ENCODE results near the gene PBRM1. TPM values are rescaled to one million over a fixed set of nuclear protein-coding genes. Genes with fewer than 3 reads are reported as not detected.

PBRM1 gene
- total RNA-seq, 1 donor from 2014 or later = 90.1 TPM

DNA sequence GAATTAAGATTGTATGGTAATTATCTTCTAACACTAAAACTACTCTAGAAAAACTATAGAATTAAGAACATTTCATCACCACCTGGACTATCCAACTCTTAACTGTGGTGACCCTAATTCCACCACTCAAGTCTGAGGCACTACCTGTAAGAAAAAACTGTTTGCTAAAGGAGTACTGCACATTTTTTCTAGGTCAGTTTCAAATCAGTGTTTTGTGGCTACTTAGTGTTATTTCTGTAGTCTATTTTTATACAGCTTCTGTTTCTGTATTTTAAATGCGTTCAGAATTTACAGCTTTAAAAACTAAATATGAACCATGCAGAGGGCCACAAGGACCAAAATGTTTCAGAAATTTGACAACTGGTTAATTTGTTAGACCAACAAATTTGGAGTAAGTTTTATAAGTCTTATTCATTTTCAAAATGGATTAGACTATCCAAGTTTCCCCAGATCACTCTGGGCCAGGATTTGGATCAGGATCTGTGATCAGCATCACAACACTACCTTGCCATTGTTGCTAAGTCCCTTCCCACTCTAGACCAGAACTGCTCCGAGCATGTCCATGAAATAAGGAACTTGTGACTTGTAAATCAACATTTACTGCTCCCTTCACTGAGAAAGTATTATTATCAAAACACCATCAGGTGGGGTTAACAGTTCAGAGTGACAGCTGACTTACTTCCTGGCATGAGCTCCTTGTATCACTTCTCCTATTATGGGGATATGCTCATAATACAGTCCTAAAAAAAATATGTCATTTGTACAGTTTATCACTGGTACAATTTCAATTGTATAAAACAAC lies 11.3 kb upstream of the PBRM1 start:
- Mint-ChIP-seq H3K36me3 (peaks cover 36% of the 10 kb centered on the region), H3K4me1 (no peaks in the 10 kb centered on the region), H3K4me3 (no peak overlapping the region), H3K9me3 (no peaks in the 10 kb centered on the region), H3K27ac (peak overlapping the region; percentile 25), H3K27me3 (ENCODE audit: low read depth) (no peaks in the 10 kb centered on the region)
- TF ChIP-seq, protein P1, sequence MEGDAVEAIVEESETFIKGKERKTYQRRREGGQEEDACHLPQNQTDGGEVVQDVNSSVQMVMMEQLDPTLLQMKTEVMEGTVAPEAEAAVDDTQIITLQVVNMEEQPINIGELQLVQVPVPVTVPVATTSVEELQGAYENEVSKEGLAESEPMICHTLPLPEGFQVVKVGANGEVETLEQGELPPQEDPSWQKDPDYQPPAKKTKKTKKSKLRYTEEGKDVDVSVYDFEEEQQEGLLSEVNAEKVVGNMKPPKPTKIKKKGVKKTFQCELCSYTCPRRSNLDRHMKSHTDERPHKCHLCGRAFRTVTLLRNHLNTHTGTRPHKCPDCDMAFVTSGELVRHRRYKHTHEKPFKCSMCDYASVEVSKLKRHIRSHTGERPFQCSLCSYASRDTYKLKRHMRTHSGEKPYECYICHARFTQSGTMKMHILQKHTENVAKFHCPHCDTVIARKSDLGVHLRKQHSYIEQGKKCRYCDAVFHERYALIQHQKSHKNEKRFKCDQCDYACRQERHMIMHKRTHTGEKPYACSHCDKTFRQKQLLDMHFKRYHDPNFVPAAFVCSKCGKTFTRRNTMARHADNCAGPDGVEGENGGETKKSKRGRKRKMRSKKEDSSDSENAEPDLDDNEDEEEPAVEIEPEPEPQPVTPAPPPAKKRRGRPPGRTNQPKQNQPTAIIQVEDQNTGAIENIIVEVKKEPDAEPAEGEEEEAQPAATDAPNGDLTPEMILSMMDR (IDR thresholded peaks at IDR 0.05; ENCODE audit: unreplicated experiment) = no peak
- no peak for DNase-seq (ENCODE audit: low spot score in 2 of 2, unreplicated experiment in 2 of 2)

- TF ChIP-seq, protein P1 (IDR thresholded peaks at IDR 0.05; ENCODE audit: unreplicated experiment) = no peak
- no peak overlapping the region for H3K4me3 Mint-ChIP-seq
- no peaks in the 10 kb centered on the region for H3K4me1 Mint-ChIP-seq
- peak overlapping the region; percentile 13 for H3K27ac Mint-ChIP-seq
- no peaks in the 10 kb centered on the region for H3K9me3 Mint-ChIP-seq
- no peaks in the 10 kb centered on the region for H3K27me3 Mint-ChIP-seq (ENCODE audit: low read depth)
- H3K36me3 Mint-ChIP-seq = peaks cover 40% of the 10 kb centered on the region
- DNase-seq (ENCODE audit: low spot score in 2 of 2, unreplicated experiment in 2 of 2) = no peak
Observed at GRCh38 chr3:52695798-52696671, 10.3 kb upstream of the PBRM1 start.

- DNase-seq (ENCODE audit: low spot score in 2 of 2, unreplicated experiment in 2 of 2) = no peak
- TF ChIP-seq, protein P1 (IDR thresholded peaks at IDR 0.05; ENCODE audit: unreplicated experiment) = no peak
- Mint-ChIP-seq H3K9me3 (no peaks in the 10 kb centered on the region), H3K4me3 (no peak overlapping the region), H3K27ac (peak overlapping the region; percentile 43), H3K4me1 (no peaks in the 10 kb centered on the region), H3K36me3 (peaks cover 44% of the 10 kb centered on the region), H3K27me3 (ENCODE audit: low read depth) (no peaks in the 10 kb centered on the region)
Observed at GRCh38 chr3:52694528-52695189, 8.9 kb upstream of the PBRM1 start.

DNA sequence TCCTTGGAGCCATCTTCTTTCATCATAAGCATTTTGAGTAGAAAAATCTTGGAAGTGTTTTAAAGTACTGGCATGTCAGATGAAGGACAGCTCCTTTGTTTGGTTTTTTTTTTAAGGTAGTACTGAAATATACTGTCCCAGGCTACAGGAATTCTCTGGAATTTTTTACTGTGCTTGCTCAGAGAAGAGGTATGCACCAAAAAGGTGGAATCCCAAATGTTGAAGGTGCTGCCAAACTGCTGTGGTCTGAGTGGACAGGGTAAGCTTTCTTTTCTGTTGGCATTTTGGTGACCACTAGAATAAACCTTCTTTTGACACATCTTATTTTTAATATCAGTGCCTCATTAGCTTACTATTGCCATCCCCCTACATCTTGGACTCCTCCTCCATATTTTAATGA lies 7.4 kb upstream of the PBRM1 start:
- Mint-ChIP-seq H3K4me1 (peaks cover 7% of the 10 kb centered on the region), H3K27me3 (ENCODE audit: low read depth) (no peaks in the 10 kb centered on the region), H3K27ac (peak overlapping the region; percentile 4), H3K4me3 (no peak overlapping the region), H3K9me3 (no peaks in the 10 kb centered on the region), H3K36me3 (peaks cover 58% of the 10 kb centered on the region)
- TF ChIP-seq, protein P1 (IDR thresholded peaks at IDR 0.05; ENCODE audit: unreplicated experiment) = no peak
- no peak for DNase-seq (ENCODE audit: low spot score in 2 of 2, unreplicated experiment in 2 of 2)

DNA sequence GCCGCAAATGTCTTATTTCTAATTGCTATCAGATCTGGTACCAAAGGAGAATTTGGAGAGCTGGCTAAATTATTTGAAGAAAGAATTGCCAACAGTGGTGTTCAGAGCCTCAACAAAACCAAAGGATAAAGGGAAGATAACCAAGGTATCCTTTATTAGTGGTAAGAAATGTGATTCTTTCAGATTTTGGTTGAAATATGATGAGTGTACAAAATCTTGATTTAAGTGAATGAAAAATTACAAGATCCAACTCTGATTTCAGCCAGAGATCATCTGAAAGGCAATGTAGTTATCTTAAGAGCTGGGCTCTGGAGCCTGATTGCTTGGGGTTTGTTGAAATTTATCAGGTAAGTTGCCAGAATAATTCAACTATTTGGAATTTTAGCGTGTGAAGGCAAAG lies 4.8 kb upstream of the PBRM1 start:
- Mint-ChIP-seq H3K4me3 (no peak overlapping the region), H3K27me3 (ENCODE audit: low read depth) (no peaks in the 10 kb centered on the region), H3K4me1 (peaks cover 19% of the 10 kb centered on the region), H3K36me3 (peaks cover 49% of the 10 kb centered on the region), H3K27ac (no peak overlapping the region), H3K9me3 (no peaks in the 10 kb centered on the region)
- DNase-seq (ENCODE audit: low spot score in 2 of 2, unreplicated experiment in 2 of 2) = no peak
- TF ChIP-seq, protein P1 (IDR thresholded peaks at IDR 0.05; ENCODE audit: unreplicated experiment) = no peak
